Liver (tissue), 9 donors: ENCODE data around the gene SMG6. TPM values are rescaled to one million over a fixed set of nuclear protein-coding genes. Genes with fewer than 3 reads are reported as not detected.

Source experiments
- DNase-seq: peaks from one replicate; pipeline ENCODE4 v3.0.0-alpha.2; 2017; ENCODE audit warnings: low spot score
- H3K27ac ChIP-seq, 2 donors: one replicate each; pipeline ENCODE4 v1.7.0; 2013; ENCODE audit warnings: inconsistent platforms in 2 of 2, low read length in 2 of 2, control low read depth in 1 of 2, low read depth in 1 of 2, mild to moderate bottlenecking in 1 of 2
- H3K27me3 ChIP-seq, 4 donors: one replicate each; pipeline versions ENCODE4 v1.6.1 to v1.7.0; 2013; ENCODE audit warnings: low read length in 3 of 4, inconsistent platforms in 1 of 4, mild to moderate bottlenecking in 1 of 4, moderate library complexity in 1 of 4; ENCODE audit not compliant: control insufficient read depth in 4 of 4, insufficient read depth in 4 of 4
- H3K36me3 ChIP-seq, 4 donors: one replicate each; pipeline versions ENCODE4 v1.6.1 to v1.7.0; 2013; ENCODE audit warnings: low read length in 3 of 4, mild to moderate bottlenecking in 3 of 4, low read depth in 1 of 4, moderate library complexity in 1 of 4; ENCODE audit not compliant: control insufficient read depth in 4 of 4, insufficient read depth in 3 of 4
- H3K4me1 ChIP-seq, 4 donors: one replicate each; pipeline versions ENCODE4 v1.6.1 to v1.7.0; 2013; ENCODE audit warnings: low read length in 3 of 4, mild to moderate bottlenecking in 3 of 4, moderate library complexity in 1 of 4; ENCODE audit not compliant: control insufficient read depth in 4 of 4, insufficient read depth in 4 of 4
- H3K4me3 ChIP-seq, 3 donors: one replicate each; pipeline versions ENCODE4 v1.6.1 to v1.7.0; 2013; ENCODE audit warnings: low read length in 3 of 3, control low read depth in 1 of 3, low read depth in 1 of 3, mild to moderate bottlenecking in 1 of 3
- H3K9ac ChIP-seq, 2 donors: one replicate each; pipeline ENCODE4 v1.7.0; 2013; ENCODE audit warnings: low read length in 2 of 2, mild to moderate bottlenecking in 2 of 2, moderate library complexity in 2 of 2, control low read depth in 1 of 2, low read depth in 1 of 2
- H3K9me3 ChIP-seq, 4 donors: one replicate each; pipeline versions ENCODE4 v1.6.1 to v1.7.0; 2013; ENCODE audit warnings: low read length in 3 of 4; ENCODE audit not compliant: control insufficient read depth in 4 of 4
- ATF3 ChIP-seq: IDR thresholded peaks from 2 replicates; pipeline ENCODE4 v1.6.1; 2016; ENCODE audit warnings: antibody characterized with exemption
- CTCF ChIP-seq: fragments of 150-350 bp; IDR thresholded peaks from 2 replicates; pipeline ENCODE4 v1.5.1; 2017; ENCODE audit warnings: improper control_type of control experiment, low read depth, low read length; ENCODE audit not compliant: missing input control
- EGR1 ChIP-seq, 2 donors: IDR thresholded peaks; 2 replicates each; pipeline ENCODE4 v1.6.1; 2016 to 2018; ENCODE audit warnings: antibody characterized with exemption in 2 of 2, low read depth in 2 of 2
- FOXA1 ChIP-seq: IDR thresholded peaks from 2 replicates; pipeline ENCODE4 v1.6.1; 2016; ENCODE audit warnings: antibody characterized with exemption
- GABPA ChIP-seq, 2 donors: IDR thresholded peaks in 1 of 2; conservative IDR thresholded peaks in 1 of 2; 2 replicates each; pipeline ENCODE4 v1.6.1; 2016; ENCODE audit warnings: antibody characterized with exemption in 2 of 2, mild to moderate bottlenecking in 1 of 2, moderate library complexity in 1 of 2
- HNF4A ChIP-seq, 2 donors: conservative IDR thresholded peaks; 2 replicates each; pipeline ENCODE4 v1.6.1; 2016; ENCODE audit warnings: antibody characterized with exemption in 2 of 2, mild to moderate bottlenecking in 2 of 2
- HNF4G ChIP-seq: IDR thresholded peaks from 2 replicates; pipeline ENCODE4 v1.6.1; 2016; ENCODE audit warnings: antibody characterized with exemption
- JUND ChIP-seq, 2 donors: IDR thresholded peaks; 2 replicates each; pipeline ENCODE4 v1.6.1; 2016; ENCODE audit warnings: antibody characterized with exemption in 2 of 2
- MAX ChIP-seq: IDR thresholded peaks from 2 replicates; pipeline ENCODE4 v1.6.1; 2016; ENCODE audit warnings: antibody characterized with exemption
- NR2F2 ChIP-seq: IDR thresholded peaks from 2 replicates; pipeline ENCODE4 v1.6.1; 2016; ENCODE audit warnings: antibody characterized with exemption
- RXRA ChIP-seq, 2 donors: IDR thresholded peaks; 2 replicates each; pipeline ENCODE4 v1.6.1; 2017 to 2018; ENCODE audit warnings: antibody characterized with exemption in 2 of 2, mild to moderate bottlenecking in 1 of 2
- SP1 ChIP-seq: IDR thresholded peaks from 2 replicates; pipeline ENCODE4 v1.6.1; 2018; ENCODE audit warnings: antibody characterized with exemption, mild to moderate bottlenecking
- TAF1 ChIP-seq: conservative IDR thresholded peaks from 2 replicates; pipeline ENCODE4 v1.6.1; 2016; ENCODE audit warnings: antibody characterized with exemption, mild to moderate bottlenecking
- YY1 ChIP-seq: IDR thresholded peaks from 2 replicates; pipeline ENCODE4 v1.6.1; 2016; ENCODE audit warnings: antibody characterized with exemption, mild to moderate bottlenecking
- ZBTB33 ChIP-seq: IDR thresholded peaks from 2 replicates; pipeline ENCODE4 v1.6.1; 2016; ENCODE audit warnings: antibody characterized with exemption
- WGBS: extraction: QIAGEN DNeasy Blood & Tissue Kit; methylation state at CpG from one replicate; pipeline ENCODE4 v1.1.7; 2013; 5-methylcytosine and 5-hydroxymethylcytosine counted together
- polyA plus RNA-seq, 2 donors: library from polyadenylated mRNA; stranded (reverse) in 1 of 2; unstranded in 1 of 2; fragments of 200-250 nt in 1 of 2; fragments of >200 nt in 1 of 2; fragmentation: Nextera tagmentation in 1 of 2; extraction: Ambion mirVana in 1 of 2; gene quantifications; one replicate each; pipeline versions ENCODE4 v1.2.1 to v1.2.3, GENCODE V29; 2013 to 2015
- total RNA-seq, 2 donors: library from RNA; depleted of rRNA; stranded (reverse); fragments of >200 nt; gene quantifications; one replicate each; pipeline ENCODE4 v1.2.3, GENCODE V29; 2014
- donor health status: healthy.
- donor health status: healthy.
- donor health status: healthy.
- donor health status: healthy.
- donor health status: healthy.

The SMG6 gene
- total and polyA plus RNA-seq, 4 donors: 4.9 to 12.0 (median 8.2) TPM

- 94% methylated on average over 5 of the region's 5 CpGs for WGBS
- no peak for DNase-seq
- H3K36me3 ChIP-seq: peaks cover 0 to 4% (median 1%) of the 10 kb centered on the region in 4 donors
- TF ChIP-seq GABPA (IDR thresholded peaks at IDR 0.05 in 1 of 2, conservative IDR thresholded peaks at IDR 0.05 in 1 of 2): no peak
- no peak for TF ChIP-seq RXRA (IDR thresholded peaks at IDR 0.05)
- no peak for TF ChIP-seq ZBTB33
- no peak for TF ChIP-seq ATF3
- no peak for TF ChIP-seq HNF4A (conservative IDR thresholded peaks at IDR 0.05)
- no peak for TF ChIP-seq MAX
- no peak for TF ChIP-seq JUND (IDR thresholded peaks at IDR 0.05)
- TF ChIP-seq NR2F2: no peak
- TF ChIP-seq CTCF: no peak
- no peak overlapping the region for H3K27ac ChIP-seq
- no peak overlapping the region for H3K9ac ChIP-seq
- peaks cover 6 to 26% (median 16%) of the 10 kb centered on the region in 4 donors for H3K4me1 ChIP-seq
- H3K27me3 ChIP-seq: no peaks in the 10 kb centered on the region
- no peaks in the 10 kb centered on the region for H3K9me3 ChIP-seq
- no peak overlapping the region for H3K4me3 ChIP-seq
Measured at GRCh38 chr17:2044263-2044894, 259.2 kb downstream of the SMG6 start.

- Histone ChIP-seq H3K27me3 (no peaks in the 10 kb centered on the region), H3K4me3 (no peak overlapping the region), H3K4me1 (peaks cover 5 to 20% (median 12%) of the 10 kb centered on the region in 4 donors), H3K9ac (no peak overlapping the region), H3K36me3 (peaks cover 0 to 4% (median 1%) of the 10 kb centered on the region in 4 donors), H3K9me3 (no peaks in the 10 kb centered on the region), H3K27ac (no peak overlapping the region)
- no peak for TF ChIP-seq EGR1 (IDR thresholded peaks at IDR 0.05; ENCODE audit: low read depth in 2 of 2)
- no peak for DNase-seq
- WGBS: 93% methylated on average over 6 of the region's 6 CpGs
Measured at GRCh38 chr17:2043785-2044184, 259.8 kb downstream of the SMG6 start.

- Histone ChIP-seq H3K9ac (no peak overlapping the region), H3K4me3 (no peak overlapping the region), H3K36me3 (peaks cover 0 to 10% (median 5%) of the 10 kb centered on the region in 4 donors), H3K27me3 (no peaks in the 10 kb centered on the region), H3K9me3 (no peaks in the 10 kb centered on the region), H3K4me1 (peaks cover 5 to 19% (median 12%) of the 10 kb centered on the region in 4 donors), H3K27ac (no peak overlapping the region)
- no peak for DNase-seq
- WGBS: 93% methylated on average over 5 of the region's 5 CpGs
- no peak for TF ChIP-seq HNF4A (conservative IDR thresholded peaks at IDR 0.05)
- TF ChIP-seq TAF1: no peak
- no peak for TF ChIP-seq EGR1 (IDR thresholded peaks at IDR 0.05; ENCODE audit: low read depth in 2 of 2)
- no peak for TF ChIP-seq JUND (IDR thresholded peaks at IDR 0.05)
- no peak for TF ChIP-seq SP1
- TF ChIP-seq YY1: no peak
- no peak for TF ChIP-seq GABPA (IDR thresholded peaks at IDR 0.05 in 1 of 2, conservative IDR thresholded peaks at IDR 0.05 in 1 of 2)
- no peak for TF ChIP-seq FOXA1
- no peak for TF ChIP-seq RXRA (IDR thresholded peaks at IDR 0.05)
- TF ChIP-seq ATF3: no peak
- no peak for TF ChIP-seq ZBTB33
- TF ChIP-seq NR2F2: no peak
- TF ChIP-seq MAX: no peak
- no peak for TF ChIP-seq HNF4G
- no peak for TF ChIP-seq CTCF
Measured at GRCh38 chr17:2042933-2043332, 260.7 kb downstream of the SMG6 start.
